G401.6 (cell line): ENCODE data around the gene MYO16.
"Not testable (repeated sequence)": the region's sequence is repeated elsewhere in the genome, so short reads cannot be mapped to it uniquely, and the experiment has no call there.

Experiments used
- FAIRE-seq: peaks from 2 replicates; lab custom pipeline; 2012; peaks lifted over from hg19 to GRCh38; lab: Jason Lieb, UNC

The MYO16 gene

GRCh38 chr13:108984251-108984920 is 355.0 kb downstream of the MYO16 start:
- no peak for FAIRE-seq

- no peak for FAIRE-seq
Observed at GRCh38 chr13:108985166-108985565, 355.8 kb downstream of the MYO16 start.

- no peak for FAIRE-seq
Observed at GRCh38 chr13:108987517-108987916, 358.1 kb downstream of the MYO16 start.

- no peak for FAIRE-seq
Observed at GRCh38 chr13:108987944-108988343, 358.5 kb downstream of the MYO16 start.

- not testable (repeated sequence) for FAIRE-seq
Observed at GRCh38 chr13:108991416-108991815, 362.0 kb downstream of the MYO16 start.

GRCh38 chr13:108993346-108993745 is 363.9 kb downstream of the MYO16 start:
- no peak for FAIRE-seq

GRCh38 chr13:108996430-108996829 is 367.0 kb downstream of the MYO16 start:
- no peak for FAIRE-seq

GRCh38 chr13:109000207-109000606 is 370.8 kb downstream of the MYO16 start:
- no peak for FAIRE-seq

- no peak for FAIRE-seq
Observed at GRCh38 chr13:109002934-109003333, 373.5 kb downstream of the MYO16 start.

- no peak for FAIRE-seq
Observed at GRCh38 chr13:109007946-109008345, 378.5 kb downstream of the MYO16 start.

- FAIRE-seq, result no peak
Observed at GRCh38 chr13:109009756-109010155, 380.3 kb downstream of the MYO16 start.

- FAIRE-seq, result no peak
Observed at GRCh38 chr13:109010912-109011311, 381.5 kb downstream of the MYO16 start.

GRCh38 chr13:109012115-109012514 is 382.7 kb downstream of the MYO16 start:
- FAIRE-seq, result no peak

GRCh38 chr13:109021558-109021957 is 392.1 kb downstream of the MYO16 start:
- FAIRE-seq, result no peak

GRCh38 chr13:109024611-109025010 is 395.2 kb downstream of the MYO16 start:
- no peak for FAIRE-seq

GRCh38 chr13:109026266-109026665 is 396.9 kb downstream of the MYO16 start:
- no peak for FAIRE-seq

- no peak for FAIRE-seq
Observed at GRCh38 chr13:109028624-109029023, 399.2 kb downstream of the MYO16 start.

- FAIRE-seq, result no peak
Observed at GRCh38 chr13:109033090-109033489, 403.7 kb downstream of the MYO16 start.

GRCh38 chr13:109036078-109036780 is 406.8 kb downstream of the MYO16 start:
- no peak for FAIRE-seq

GRCh38 chr13:109043636-109044035 is 414.2 kb downstream of the MYO16 start:
- FAIRE-seq, result no peak

GRCh38 chr13:109055850-109056249 is 426.4 kb downstream of the MYO16 start:
- FAIRE-seq, result no peak

GRCh38 chr13:109058087-109058486 is 428.7 kb downstream of the MYO16 start:
- FAIRE-seq, result no peak

GRCh38 chr13:109072505-109072904 is 443.1 kb downstream of the MYO16 start:
- FAIRE-seq, result no peak

GRCh38 chr13:109074436-109074835 is 445.0 kb downstream of the MYO16 start:
- no peak for FAIRE-seq
